B cell (primary cell): ENCODE results near the gene SLC9A6. TPM values are rescaled to one million over a fixed set of nuclear protein-coding genes. Genes with fewer than 3 reads are reported as not detected.

ENCODE experiments used
- ATAC-seq: fragments of 200-7000 bp; cut with Tn5 transposase; one replicate; pipeline ENCODE4 v1.10.0; 2021; ENCODE audit warnings: low read depth, mild to moderate bottlenecking, moderate number of reproducible peaks, moderate library complexity
- CTCF ChIA-PET: fragments of 350-600 bp; sonication (Branson Sonifier 250); formaldehyde crosslinking; loops from one replicate; lab custom pipeline; 2021; ENCODE audit warnings: antibody characterized with exemption, inconsistent platforms; lab: Charles Lee
- POLR2A ChIA-PET: fragments of 350-600 bp; sonication (Branson Sonifier 250); formaldehyde crosslinking; loops from one replicate; lab custom pipeline; 2021; ENCODE audit warnings: antibody characterized with exemption; lab: Charles Lee
- DNase-seq: peaks from one replicate; pipeline ENCODE4 v3.0.0; 2013
- H2AFZ ChIP-seq: 2 replicates; pipeline ENCODE4 v1.6.1; 2012; ENCODE audit warnings: mild to moderate bottlenecking, low read depth, low read length; ENCODE audit not compliant: insufficient read depth, poor library complexity, severe bottlenecking
- H3K27ac ChIP-seq, 2 donors: 1 replicate in 1 of 2; 2 replicates in 1 of 2; pipeline ENCODE4 v1.5.1; 2012 to 2013; ENCODE audit warnings: low read length in 2 of 2, mild to moderate bottlenecking in 2 of 2, moderate library complexity in 1 of 2
- H3K27me3 ChIP-seq, 4 experiments: fragments of 200-600 bp in 1 of 4; sonication (generic) in 1 of 4; replicated peaks in 1 of 4; 1 replicate in 2 of 4; 2 replicates in 2 of 4; pipeline versions ENCODE4 v1.6.1 to v1.7.0; 2013 to 2016; ENCODE audit warnings: low read length in 3 of 4, mild to moderate bottlenecking in 2 of 4, mixed read lengths in 1 of 4, moderate library complexity in 1 of 4; ENCODE audit not compliant: insufficient read depth in 4 of 4, control insufficient read depth in 3 of 4; ENCODE audit errors: control extremely low read depth in 1 of 4
- H3K36me3 ChIP-seq, 2 experiments: replicated peaks in 1 of 2; 1 replicate in 1 of 2; 2 replicates in 1 of 2; pipeline versions ENCODE4 v1.6.1 to v1.7.1; 2013; ENCODE audit warnings: low read length in 1 of 2; ENCODE audit not compliant: insufficient read depth in 2 of 2, control insufficient read depth in 1 of 2; ENCODE audit errors: control extremely low read depth in 1 of 2, extremely low read depth in 1 of 2
- H3K4me1 ChIP-seq, 2 donors: fragments of 200-600 bp in 1 of 2; sonication (generic) in 1 of 2; 1 replicate in 1 of 2; 2 replicates in 1 of 2; pipeline versions ENCODE4 v1.5.1 to v1.6.1; 2013 to 2017; ENCODE audit warnings: low read length in 2 of 2; ENCODE audit not compliant: control insufficient read depth in 2 of 2, insufficient read depth in 2 of 2
- H3K4me2 ChIP-seq: replicated peaks from 2 replicates; pipeline ENCODE3; 2012; ENCODE audit warnings: mild to moderate bottlenecking, low read depth, low read length; ENCODE audit not compliant: poor library complexity, severe bottlenecking
- H3K4me3 ChIP-seq, 5 experiments: fragments of 200-600 bp in 1 of 5; sonication (generic) in 1 of 5; 1 replicate in 3 of 5; 2 replicates in 2 of 5; pipeline versions ENCODE4 v1.5.1 to v1.7.0; 2011 to 2016; ENCODE audit warnings: low read length in 4 of 5, mild to moderate bottlenecking in 4 of 5, low read depth in 2 of 5, control low read depth in 1 of 5, moderate library complexity in 1 of 5; ENCODE audit not compliant: insufficient read depth in 1 of 5; ENCODE audit errors: control extremely low read depth in 1 of 5, extremely low read depth in 1 of 5
- H3K79me2 ChIP-seq: fragments of 200-600 bp; sonication (generic); one replicate; pipeline ENCODE4 v1.6.0; 2016; ENCODE audit warnings: low read length; ENCODE audit not compliant: control insufficient read depth, insufficient read depth
- H3K9ac ChIP-seq: fragments of 200-600 bp; sonication (generic); 2 replicates; pipeline ENCODE4 v1.6.1; 2017; ENCODE audit warnings: mild to moderate bottlenecking, low read length, moderate library complexity
- H3K9me3 ChIP-seq, 3 donors: one replicate each; pipeline versions ENCODE4 v1.6.1 to v1.7.1; 2013; ENCODE audit warnings: low read length in 2 of 3; ENCODE audit not compliant: control insufficient read depth in 2 of 3, insufficient read depth in 1 of 3; ENCODE audit errors: control extremely low read depth in 1 of 3
- H4K20me1 ChIP-seq: 2 replicates; pipeline ENCODE4 v1.6.0; 2012; ENCODE audit warnings: mild to moderate bottlenecking, low read length; ENCODE audit not compliant: insufficient read depth, control insufficient read depth, poor library complexity, severe bottlenecking
- H3K27ac Mint-ChIP-seq: one replicate; pipeline ENCODE4 v1.8.0; 2021; ENCODE audit warnings: mixed read lengths
- H3K27me3 Mint-ChIP-seq: one replicate; pipeline ENCODE4 v1.8.0; 2021; ENCODE audit warnings: mixed read lengths
- H3K4me1 Mint-ChIP-seq: one replicate; pipeline ENCODE4 v1.8.0; 2021; ENCODE audit warnings: mixed read lengths
- H3K4me3 Mint-ChIP-seq: one replicate; pipeline ENCODE4 v1.8.0; 2021; ENCODE audit warnings: mixed read lengths
- H3K9me3 Mint-ChIP-seq: one replicate; pipeline ENCODE4 v1.8.0; 2022; ENCODE audit warnings: mixed read lengths; ENCODE audit not compliant: insufficient read depth
- EZH2 ChIP-seq: IDR thresholded peaks from 2 replicates; pipeline ENCODE4 v1.6.1; 2012; ENCODE audit warnings: borderline replicate concordance, low read depth, mild to moderate bottlenecking, moderate library complexity, low read length; ENCODE audit not compliant: insufficient read depth, poor library complexity, severe bottlenecking
- WGBS: methylation state at CpG from one replicate; pipeline ENCODE4 v1.1.5; 2013; ENCODE audit warnings: missing lambda C conversion rate; ENCODE audit not compliant: insufficient coverage; 5-methylcytosine and 5-hydroxymethylcytosine counted together
- intact Hi-C: fragments of 100-400 bp; cut with micrococcal nuclease; formaldehyde crosslinking; loops from one replicate; pipeline ENCODE4 v1.10.0; 2022
- polyA plus RNA-seq: library from polyadenylated mRNA; depleted of rRNA; stranded (reverse); fragments of >200 nt; gene quantifications from 2 replicates; pipeline ENCODE4 v1.2.3, GENCODE V29; 2012
- total RNA-seq, 2 donors: library from RNA; stranded (reverse); fragments of 120-200 nt in 1 of 2; gene quantifications; 1 replicate in 1 of 2; 2 replicates in 1 of 2; pipeline versions ENCODE4 v1.2.3 to v1.2.4, GENCODE V29; 2013 to 2022
- TF ChIP-seq, protein P1 (sequence below): fragments of 200-600 bp; IDR thresholded peaks from one replicate; pipeline ENCODE4 v1.8.0; 2022; ENCODE audit warnings: antibody characterized with exemption, mild to moderate bottlenecking

The SLC9A6 gene
- total and polyA plus RNA-seq, 2 donors (not counting 1 experiment from before 2014, with no cell fraction given), result 3.1 to 14.5 TPM

DNA sequence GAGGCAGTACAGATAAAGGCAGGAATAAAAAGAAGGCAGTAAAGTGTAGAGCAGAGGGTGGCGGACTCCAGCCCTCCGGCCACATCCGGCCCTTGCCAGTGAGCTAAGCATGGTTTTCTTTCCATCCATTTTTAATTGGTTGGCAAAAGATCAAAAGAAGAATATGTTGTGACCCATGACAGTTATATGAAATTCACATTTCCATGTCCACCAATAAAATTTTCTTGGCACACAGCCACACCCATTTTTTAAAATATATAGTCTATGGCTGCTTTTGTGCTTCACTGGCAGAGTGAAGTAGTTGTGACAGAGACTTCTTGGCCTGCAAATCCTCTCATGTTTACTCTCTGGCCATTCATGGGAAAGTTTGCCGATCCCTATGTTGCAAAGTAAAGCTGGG lies 29.8 kb downstream of the SLC9A6 start:
- no peaks in the 10 kb centered on the region for H3K4me1 ChIP-seq
- DNase-seq, result no peak
- no peak overlapping the region for H3K4me3 ChIP-seq
- H3K79me2 ChIP-seq, result no peaks in the 10 kb centered on the region
- Mint-ChIP-seq H3K4me3 (no peak overlapping the region), H3K9me3 (no peaks in the 10 kb centered on the region), H3K27me3 (no peaks in the 10 kb centered on the region), H3K27ac (no peak overlapping the region), H3K4me1 (no peaks in the 10 kb centered on the region)
- POLR2A ChIA-PET, result no interaction called here
- intact Hi-C loops, result no loop called here
- TF ChIP-seq, protein P1, sequence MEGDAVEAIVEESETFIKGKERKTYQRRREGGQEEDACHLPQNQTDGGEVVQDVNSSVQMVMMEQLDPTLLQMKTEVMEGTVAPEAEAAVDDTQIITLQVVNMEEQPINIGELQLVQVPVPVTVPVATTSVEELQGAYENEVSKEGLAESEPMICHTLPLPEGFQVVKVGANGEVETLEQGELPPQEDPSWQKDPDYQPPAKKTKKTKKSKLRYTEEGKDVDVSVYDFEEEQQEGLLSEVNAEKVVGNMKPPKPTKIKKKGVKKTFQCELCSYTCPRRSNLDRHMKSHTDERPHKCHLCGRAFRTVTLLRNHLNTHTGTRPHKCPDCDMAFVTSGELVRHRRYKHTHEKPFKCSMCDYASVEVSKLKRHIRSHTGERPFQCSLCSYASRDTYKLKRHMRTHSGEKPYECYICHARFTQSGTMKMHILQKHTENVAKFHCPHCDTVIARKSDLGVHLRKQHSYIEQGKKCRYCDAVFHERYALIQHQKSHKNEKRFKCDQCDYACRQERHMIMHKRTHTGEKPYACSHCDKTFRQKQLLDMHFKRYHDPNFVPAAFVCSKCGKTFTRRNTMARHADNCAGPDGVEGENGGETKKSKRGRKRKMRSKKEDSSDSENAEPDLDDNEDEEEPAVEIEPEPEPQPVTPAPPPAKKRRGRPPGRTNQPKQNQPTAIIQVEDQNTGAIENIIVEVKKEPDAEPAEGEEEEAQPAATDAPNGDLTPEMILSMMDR, result no peak
- no peak for TF ChIP-seq EZH2
- H3K4me2 ChIP-seq, result no peak overlapping the region
- H3K36me3 ChIP-seq, result peaks cover 0 to 16% of the 10 kb centered on the region in 2 experiments
- no CpG with 5 or more reads among the region's 4 CpGs for WGBS
- no peaks in the 10 kb centered on the region for H3K9me3 ChIP-seq
- CTCF ChIA-PET, result no interaction called here
- no peak overlapping the region for H2AFZ ChIP-seq
- no peak overlapping the region for H3K9ac ChIP-seq
- no peaks in the 10 kb centered on the region for H4K20me1 ChIP-seq
- ATAC-seq, result no peak
- H3K27me3 ChIP-seq, result no peaks in the 10 kb centered on the region
- no peak overlapping the region for H3K27ac ChIP-seq

DNA sequence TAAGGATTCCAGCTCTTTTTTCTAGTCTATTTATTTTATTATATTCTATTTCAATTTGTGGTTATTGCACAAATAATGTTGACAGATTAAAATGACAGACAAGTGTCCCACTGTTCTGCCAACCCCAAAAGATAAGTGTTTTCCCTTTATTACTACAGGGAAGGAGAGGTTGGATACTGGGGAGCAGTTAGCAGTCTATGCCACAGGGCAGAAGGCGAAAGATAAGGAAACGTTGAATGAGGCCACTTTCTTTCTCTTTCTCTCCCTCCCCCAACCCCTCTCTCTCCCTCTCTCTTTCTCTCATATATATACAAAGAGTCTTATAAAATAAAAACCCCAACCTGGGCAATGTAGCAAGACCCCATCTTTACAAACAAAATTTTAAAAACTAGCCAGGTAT lies 31.6 kb downstream of the SLC9A6 start:
- no peak overlapping the region for H2AFZ ChIP-seq
- H3K4me2 ChIP-seq, result no peak overlapping the region
- Mint-ChIP-seq H3K4me1 (no peaks in the 10 kb centered on the region), H3K9me3 (no peaks in the 10 kb centered on the region), H3K27ac (no peak overlapping the region), H3K27me3 (no peaks in the 10 kb centered on the region), H3K4me3 (no peak overlapping the region)
- no CpG with 5 or more reads among the region's 2 CpGs for WGBS
- intact Hi-C loops, result no loop called here
- POLR2A ChIA-PET, result no interaction called here
- H3K36me3 ChIP-seq, result peaks cover 0 to 18% of the 10 kb centered on the region in 2 experiments
- no peaks in the 10 kb centered on the region for H3K4me1 ChIP-seq
- H3K4me3 ChIP-seq, result no peak overlapping the region
- H3K79me2 ChIP-seq, result no peaks in the 10 kb centered on the region
- H3K27me3 ChIP-seq, result no peaks in the 10 kb centered on the region
- no peaks in the 10 kb centered on the region for H4K20me1 ChIP-seq
- ATAC-seq (no peak), DNase-seq (no peak)
- TF ChIP-seq, protein P1, result no peak
- TF ChIP-seq EZH2, result no peak
- H3K9me3 ChIP-seq, result no peaks in the 10 kb centered on the region
- H3K9ac ChIP-seq, result no peak overlapping the region
- H3K27ac ChIP-seq, result no peak overlapping the region
- CTCF ChIA-PET, result interaction anchor here (1.2 kb wide), 1 partner anchor 12 kb away, joined by 5 read pairs; no protein-coding TSS in a partner anchor
